ENCODE results near the gene MUS81. TPM values are rescaled to one million over a fixed set of nuclear protein-coding genes. Genes with fewer than 3 reads are reported as not detected.

Gene MUS81
- total and polyA plus RNA-seq, 9 of the 15 experiments (the other 6 are each of a cell fraction or from before 2014, with no cell fraction given) = 13.4 to 118 (median 53.7) TPM

- POLR2A ChIA-PET = interaction anchor here (0.6 to 14.4 kb wide), 5 partner anchors 9 to 65 kb away, joined by 3 to 147 read pairs (median 13); partner anchors contain the start of genes CFL1 and MUS81
- no peak overlapping the region for H3K4me3 ChIP-seq
- in situ Hi-C loops (cut with MboI) = loop anchor here (5.0 kb wide), 1 partner anchor 104 kb away; no protein-coding TSS in a partner anchor
Observed at GRCh38 chr11:65883058-65883761, 23.0 kb downstream of the MUS81 start.

More at GRCh38 chr11:65883058-65883761, 23.0 kb downstream of the MUS81 start:
- Histone ChIP-seq H3K36me3 (ENCODE audit: control insufficient read depth, insufficient read depth, low read length) (peaks cover 50% of the 10 kb centered on the region), H3K79me2 (ENCODE audit: control insufficient read depth, insufficient read depth, low read length) (peaks cover 12% of the 10 kb centered on the region), H3K27ac (ENCODE audit: extremely low read depth, low read depth, low read length) (no peak overlapping the region), H3K27me3 (ENCODE audit: control insufficient read depth in 2 of 2, insufficient read depth in 2 of 2, low read length in 2 of 2) (no peaks in the 10 kb centered on the region), H4K20me1 (replicated peaks; ENCODE audit: control insufficient read depth, insufficient read depth, low read length) (peaks cover 3% of the 10 kb centered on the region; the same call in 1 of the 2 replicates), H2AFZ (ENCODE audit: low read depth, low read length) (no peak overlapping the region), H3K4me2 (ENCODE audit: insufficient read depth, low read length) (no peak overlapping the region), H3K9me1 (ENCODE audit: control insufficient read depth, insufficient read depth, low read length) (no peaks in the 10 kb centered on the region), H3K9me3 (replicated peaks; ENCODE audit: control insufficient read depth, insufficient read depth, low read depth, low read length) (no peaks in the 10 kb centered on the region), H3K9ac (ENCODE audit: insufficient read depth in 1 of 2, low read depth in 2 of 2, low read length in 2 of 2) (no peak overlapping the region), H3K4me1 (replicated peaks in 1 of 2; ENCODE audit: control insufficient read depth in 2 of 2, insufficient read depth in 2 of 2, low read length in 2 of 2) (peaks cover 8 to 38% of the 10 kb centered on the region in 2 experiments; a peak in 3 of 5 replicates)
- CTCF ChIA-PET (ENCODE audit: low intra/inter-chr PET ratio) = interaction anchor here (1.6 to 2.7 kb wide), 2 partner anchors 105 to 177 kb away, joined by 4 to 24 read pairs; no protein-coding TSS in a partner anchor
- no peak for FAIRE-seq
- DNase-seq (ENCODE audit: extremely low read depth in 1 of 4, low spot score in 3 of 4) = no peak
- intact Hi-C loops (cut with micrococcal nuclease) = no loop called here
- ATAC-seq = no peak
- no TSS peak for BruUV-seq (replicated peaks)
- WGBS (ENCODE audit: insufficient coverage, low coverage, missing lambda C conversion rate) = 87% methylated on average over 12 of the region's 13 CpGs
- TF ChIP-seq ARID2 (IDR thresholded peaks at IDR 0.05) = no peak
- TF ChIP-seq SIN3A (IDR thresholded peaks at IDR 0.05; ENCODE audit: borderline replicate concordance in 2 of 2, control insufficient read depth in 1 of 2, low read depth in 2 of 2, low read length in 2 of 2) = no peak
- no peak for TF ChIP-seq TSC22D4 (tag; IDR thresholded peaks at IDR 0.05)
- TF ChIP-seq ZNF41 (CRISPR knock-in tag; conservative IDR thresholded peaks at IDR 0.05) = no peak
- no peak for TF ChIP-seq ZNF395 (CRISPR knock-in tag; IDR thresholded peaks at IDR 0.05)
- TF ChIP-seq TSHZ1 (CRISPR knock-in tag; IDR thresholded peaks at IDR 0.05) = no peak
- no peak for TF ChIP-seq DMBX1 (CRISPR knock-in tag; IDR thresholded peaks at IDR 0.05; ENCODE audit: borderline replicate concordance)
- no peak for TF ChIP-seq RBM15 (IDR thresholded peaks at IDR 0.05; ENCODE audit: insufficient read depth, low read length)
- TF ChIP-seq ZNF174 (CRISPR knock-in tag; IDR thresholded peaks at IDR 0.05) = no peak
- TF ChIP-seq POLR2G (IDR thresholded peaks at IDR 0.05; ENCODE audit: low read depth, low read length) = no peak
- TF ChIP-seq GATAD2B (IDR thresholded peaks at IDR 0.05; ENCODE audit: borderline replicate concordance) = no peak
- no peak for TF ChIP-seq NFRKB (IDR thresholded peaks at IDR 0.05; ENCODE audit: low read depth)
